PFSK-1 (cell line): ENCODE data around the gene MYL10.

Experiments used
- FOXP2 ChIP-seq: optimal IDR thresholded peaks from 2 replicates; pipeline ENCODE3; 2011; ENCODE audit warnings: borderline replicate concordance, control low read depth, inconsistent platforms; ENCODE audit not compliant: insufficient read depth; ENCODE audit errors: extremely low read length, extremely low read depth
- POLR2AphosphoS5 ChIP-seq: IDR thresholded peaks from 2 replicates; pipeline ENCODE4 v1.6.1; 2012; ENCODE audit warnings: low read depth, mild to moderate bottlenecking, control low read depth, low read length, moderate library complexity
- REST ChIP-seq, 2 experiments: IDR thresholded peaks; 2 replicates each; pipeline versions ENCODE4 v1.6.1 to v1.8.0; 2011 to 2012; ENCODE audit warnings: low read depth in 2 of 2, low read length in 2 of 2, control low read depth in 1 of 2, inconsistent platforms in 1 of 2, mild to moderate bottlenecking in 1 of 2, moderate library complexity in 1 of 2; ENCODE audit not compliant: insufficient read depth in 1 of 2
- SIN3A ChIP-seq: IDR thresholded peaks from 2 replicates; pipeline ENCODE4 v1.6.1; 2012; ENCODE audit warnings: mild to moderate bottlenecking, low read length, moderate library complexity, borderline replicate concordance; ENCODE audit not compliant: insufficient read depth
- TAF1 ChIP-seq: IDR thresholded peaks from 2 replicates; pipeline ENCODE4 v1.6.1; 2012; ENCODE audit warnings: low read length, control low read depth, borderline replicate concordance; ENCODE audit not compliant: insufficient read depth

MYL10 gene

GRCh38 chr7:101602484-101603241, 26.4 kb downstream of the MYL10 start:
- TF ChIP-seq TAF1 (no peak), POLR2AphosphoS5 (no peak), SIN3A (no peak), FOXP2 (no peak), REST (IDR thresholded peaks at IDR 0.05; ENCODE audit: insufficient read depth in 1 of 2, low read depth in 2 of 2, low read length in 2 of 2) (no peak)

- TF ChIP-seq REST (IDR thresholded peaks at IDR 0.05; ENCODE audit: insufficient read depth in 1 of 2, low read depth in 2 of 2, low read length in 2 of 2) (no peak), POLR2AphosphoS5 (no peak), FOXP2 (no peak), TAF1 (no peak), SIN3A (no peak)
Measured at GRCh38 chr7:101602082-101602481, 27.0 kb downstream of the MYL10 start.

GRCh38 chr7:101599787-101600186, 29.3 kb downstream of the MYL10 start:
- no peak for TF ChIP-seq REST (IDR thresholded peaks at IDR 0.05; ENCODE audit: insufficient read depth in 1 of 2, low read depth in 2 of 2, low read length in 2 of 2)
- TF ChIP-seq POLR2AphosphoS5: no peak
- no peak for TF ChIP-seq SIN3A
- no peak for TF ChIP-seq TAF1
- TF ChIP-seq FOXP2: no peak

GRCh38 chr7:101598986-101599771, 29.9 kb downstream of the MYL10 start:
- TF ChIP-seq REST (IDR thresholded peaks at IDR 0.05; ENCODE audit: insufficient read depth in 1 of 2, low read depth in 2 of 2, low read length in 2 of 2) (no peak), SIN3A (no peak), FOXP2 (no peak), TAF1 (no peak), POLR2AphosphoS5 (no peak)
